OCI-LY1 (cell line): ENCODE measurements around the gene FAM180A.

Experiments used
- EZH2 ChIP-seq: fragments of 200-600 bp; sonication (generic), shearing (Covaris generic); IDR thresholded peaks from 2 replicates; pipeline ENCODE4 v1.8.0; 2017; ENCODE audit warnings: borderline replicate concordance, mixed run types, mild to moderate bottlenecking, antibody characterized with exemption, low read length, moderate library complexity, mixed read lengths
- TF ChIP-seq, protein P1 (sequence below): fragments of 200-600 bp; sonication (generic), shearing (Covaris generic); IDR thresholded peaks from 2 replicates; pipeline ENCODE4 v1.5.1; 2017; ENCODE audit warnings: mild to moderate bottlenecking, antibody characterized with exemption, low read length, moderate library complexity, mixed read lengths

DNA sequence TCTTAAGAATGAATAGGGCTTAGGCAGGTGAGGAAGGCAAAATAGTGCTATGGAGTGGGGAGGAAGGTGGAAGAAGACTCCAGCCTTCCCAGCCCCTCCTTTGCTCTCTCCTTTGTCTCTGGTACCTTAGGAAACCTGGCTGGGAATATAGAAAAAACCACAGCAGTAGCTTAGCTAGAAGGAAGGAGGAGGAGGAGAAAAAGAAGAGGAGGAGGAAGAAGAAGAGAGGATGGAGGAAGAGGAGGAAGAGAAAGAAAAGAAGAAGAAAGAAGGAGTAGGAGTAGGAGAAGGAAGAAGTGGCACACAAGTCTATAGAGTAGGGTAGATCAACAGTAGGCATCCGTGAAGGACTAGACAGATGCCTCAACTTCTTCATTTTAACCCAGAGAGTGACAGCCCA, 36.5 kb upstream of the FAM180A start:
- TF ChIP-seq, protein P1, sequence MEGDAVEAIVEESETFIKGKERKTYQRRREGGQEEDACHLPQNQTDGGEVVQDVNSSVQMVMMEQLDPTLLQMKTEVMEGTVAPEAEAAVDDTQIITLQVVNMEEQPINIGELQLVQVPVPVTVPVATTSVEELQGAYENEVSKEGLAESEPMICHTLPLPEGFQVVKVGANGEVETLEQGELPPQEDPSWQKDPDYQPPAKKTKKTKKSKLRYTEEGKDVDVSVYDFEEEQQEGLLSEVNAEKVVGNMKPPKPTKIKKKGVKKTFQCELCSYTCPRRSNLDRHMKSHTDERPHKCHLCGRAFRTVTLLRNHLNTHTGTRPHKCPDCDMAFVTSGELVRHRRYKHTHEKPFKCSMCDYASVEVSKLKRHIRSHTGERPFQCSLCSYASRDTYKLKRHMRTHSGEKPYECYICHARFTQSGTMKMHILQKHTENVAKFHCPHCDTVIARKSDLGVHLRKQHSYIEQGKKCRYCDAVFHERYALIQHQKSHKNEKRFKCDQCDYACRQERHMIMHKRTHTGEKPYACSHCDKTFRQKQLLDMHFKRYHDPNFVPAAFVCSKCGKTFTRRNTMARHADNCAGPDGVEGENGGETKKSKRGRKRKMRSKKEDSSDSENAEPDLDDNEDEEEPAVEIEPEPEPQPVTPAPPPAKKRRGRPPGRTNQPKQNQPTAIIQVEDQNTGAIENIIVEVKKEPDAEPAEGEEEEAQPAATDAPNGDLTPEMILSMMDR, result no peak
- TF ChIP-seq EZH2, result no peak
